Endothelial cell (in vitro differentiated cells): Measurements from ENCODE around the gene CYP46A1. TPM values are rescaled to one million over a fixed set of nuclear protein-coding genes. Genes with fewer than 3 reads are reported as not detected.
"Not testable (repeated sequence)": the region's sequence is repeated elsewhere in the genome, so short reads cannot be mapped to it uniquely, and the experiment has no call there.

Source experiments
- DNase-seq: peaks from one replicate; pipeline ENCODE4 v3.0.0; 2021; ENCODE audit warnings: low spot score
- H3K27ac Mint-ChIP-seq: one replicate; pipeline ENCODE4 v1.8.0; 2021; ENCODE audit warnings: mixed read lengths, inconsistent platforms; ENCODE audit not compliant: unreplicated experiment
- H3K27me3 Mint-ChIP-seq: one replicate; pipeline ENCODE4 v1.8.0; 2021; ENCODE audit warnings: mild to moderate bottlenecking, moderate library complexity, mixed read lengths, inconsistent platforms; ENCODE audit not compliant: unreplicated experiment
- H3K36me3 Mint-ChIP-seq: one replicate; pipeline ENCODE4 v1.8.0; 2021; ENCODE audit warnings: mild to moderate bottlenecking, low read depth, mixed read lengths, inconsistent platforms; ENCODE audit not compliant: unreplicated experiment
- H3K4me1 Mint-ChIP-seq: one replicate; pipeline ENCODE4 v1.8.0; 2021; ENCODE audit warnings: mild to moderate bottlenecking, mixed read lengths, inconsistent platforms; ENCODE audit not compliant: unreplicated experiment
- H3K4me3 Mint-ChIP-seq: one replicate; pipeline ENCODE4 v1.8.0; 2021; ENCODE audit warnings: mild to moderate bottlenecking, mixed read lengths, inconsistent platforms; ENCODE audit not compliant: unreplicated experiment
- H3K9me3 Mint-ChIP-seq: one replicate; pipeline ENCODE4 v1.8.0; 2021; ENCODE audit warnings: mixed read lengths, inconsistent platforms; ENCODE audit not compliant: unreplicated experiment
- total RNA-seq: library from RNA; stranded (reverse); fragmentation: NEBNext Ultra II Directional; extraction: Animal tissue kit (Norgen Biotek cat#: 25700); gene quantifications from one replicate; pipeline ENCODE4 v1.2.1, GENCODE V29; 2021; ENCODE audit not compliant: unreplicated experiment
- TF ChIP-seq, protein P1 (sequence below): fragments of 200-600 bp; sonication (generic); IDR thresholded peaks from one replicate; pipeline ENCODE4 v1.5.0; 2021; ENCODE audit warnings: antibody characterized with exemption; ENCODE audit not compliant: unreplicated experiment

CYP46A1 gene
- total RNA-seq, 1 donor from 2014 or later: 5.2 TPM

DNA sequence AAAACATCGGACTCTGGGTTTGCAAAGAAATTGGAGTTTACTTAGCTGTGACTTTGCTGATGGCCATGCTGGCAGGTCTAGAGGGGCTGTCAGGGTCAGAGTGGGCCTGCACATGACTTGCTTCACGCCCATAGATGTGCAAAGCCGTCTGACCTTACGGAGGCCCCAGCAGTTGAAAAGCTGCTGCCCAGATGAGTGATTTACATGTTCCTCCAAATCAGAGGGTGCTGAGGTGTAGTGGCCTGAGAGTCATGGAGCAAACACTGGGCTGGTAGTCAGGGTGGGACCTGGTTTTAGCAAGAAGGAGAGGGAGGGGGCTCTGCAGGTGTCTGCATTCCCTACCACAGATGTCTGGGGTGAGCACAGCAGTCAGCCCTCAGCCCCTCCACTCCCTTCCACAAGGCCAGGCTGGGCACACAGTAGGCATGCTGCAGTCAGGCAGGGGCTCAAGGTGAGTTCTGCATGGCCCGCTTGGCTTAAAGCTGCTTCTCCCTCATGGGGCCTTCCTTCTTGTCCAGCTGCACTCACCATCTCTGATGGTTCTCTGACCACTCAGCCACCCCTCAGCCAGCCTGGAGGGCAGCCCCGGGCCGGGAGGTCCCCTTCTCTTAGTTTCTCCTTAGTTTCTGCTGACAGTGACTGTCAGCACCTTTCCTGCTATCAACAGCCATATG, 74.9 kb downstream of the CYP46A1 start:
- H3K9me3 Mint-ChIP-seq: peaks cover 4% of the 10 kb centered on the region
- peaks cover 3% of the 10 kb centered on the region for H3K27me3 Mint-ChIP-seq
- H3K27ac Mint-ChIP-seq: no peak overlapping the region
- DNase-seq: no peak
- H3K4me1 Mint-ChIP-seq: peaks cover 14% of the 10 kb centered on the region
- H3K4me3 Mint-ChIP-seq: no peak overlapping the region
- TF ChIP-seq, protein P1, sequence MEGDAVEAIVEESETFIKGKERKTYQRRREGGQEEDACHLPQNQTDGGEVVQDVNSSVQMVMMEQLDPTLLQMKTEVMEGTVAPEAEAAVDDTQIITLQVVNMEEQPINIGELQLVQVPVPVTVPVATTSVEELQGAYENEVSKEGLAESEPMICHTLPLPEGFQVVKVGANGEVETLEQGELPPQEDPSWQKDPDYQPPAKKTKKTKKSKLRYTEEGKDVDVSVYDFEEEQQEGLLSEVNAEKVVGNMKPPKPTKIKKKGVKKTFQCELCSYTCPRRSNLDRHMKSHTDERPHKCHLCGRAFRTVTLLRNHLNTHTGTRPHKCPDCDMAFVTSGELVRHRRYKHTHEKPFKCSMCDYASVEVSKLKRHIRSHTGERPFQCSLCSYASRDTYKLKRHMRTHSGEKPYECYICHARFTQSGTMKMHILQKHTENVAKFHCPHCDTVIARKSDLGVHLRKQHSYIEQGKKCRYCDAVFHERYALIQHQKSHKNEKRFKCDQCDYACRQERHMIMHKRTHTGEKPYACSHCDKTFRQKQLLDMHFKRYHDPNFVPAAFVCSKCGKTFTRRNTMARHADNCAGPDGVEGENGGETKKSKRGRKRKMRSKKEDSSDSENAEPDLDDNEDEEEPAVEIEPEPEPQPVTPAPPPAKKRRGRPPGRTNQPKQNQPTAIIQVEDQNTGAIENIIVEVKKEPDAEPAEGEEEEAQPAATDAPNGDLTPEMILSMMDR: no peak
- H3K36me3 Mint-ChIP-seq: no peaks in the 10 kb centered on the region

DNA sequence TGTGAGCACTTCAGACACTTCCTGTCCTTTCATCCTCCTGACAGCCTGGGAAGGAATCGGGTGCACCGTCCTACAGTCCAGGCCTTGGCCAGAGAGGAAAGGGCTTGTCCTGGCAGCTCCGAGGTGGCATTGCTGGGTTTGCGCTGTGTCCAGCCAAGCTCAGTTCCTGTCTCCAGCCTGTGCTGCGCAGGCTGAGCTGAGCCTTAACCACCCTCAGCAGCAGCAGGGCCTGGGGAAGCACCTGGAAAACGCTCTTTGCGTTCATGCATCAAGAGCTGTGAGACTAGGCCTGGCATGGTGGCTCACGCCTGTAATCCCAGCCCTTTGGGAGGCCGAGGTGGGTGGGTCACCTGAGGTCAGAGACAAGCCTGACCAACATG, 75.4 kb downstream of the CYP46A1 start:
- Mint-ChIP-seq H3K36me3 (no peaks in the 10 kb centered on the region), H3K27me3 (peaks cover 5% of the 10 kb centered on the region), H3K9me3 (peaks cover 4% of the 10 kb centered on the region), H3K27ac (no peak overlapping the region), H3K4me3 (no peak overlapping the region), H3K4me1 (peaks cover 12% of the 10 kb centered on the region)
- no peak for DNase-seq
- TF ChIP-seq, protein P1: no peak

DNA sequence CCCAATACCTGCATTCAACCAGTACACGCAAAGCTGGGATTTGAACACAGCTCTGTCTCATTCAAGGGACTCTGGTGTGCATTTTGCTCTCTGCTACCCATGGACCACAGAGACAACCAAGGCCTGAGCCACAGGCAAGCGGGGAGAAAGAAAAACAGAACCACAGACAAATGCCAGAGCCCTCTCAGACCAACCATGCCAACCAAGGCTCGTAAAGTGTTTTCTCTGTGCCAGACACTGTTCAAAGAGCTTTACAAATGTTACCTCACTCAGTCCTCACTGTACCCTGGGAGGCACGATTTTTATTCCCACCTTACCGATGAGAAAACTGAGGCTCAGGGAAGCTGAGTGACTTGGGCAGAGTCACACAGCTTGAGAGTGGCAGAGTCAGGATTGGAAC, 76.7 kb downstream of the CYP46A1 start:
- Mint-ChIP-seq H3K27me3 (peaks cover 5% of the 10 kb centered on the region), H3K4me1 (peaks cover 12% of the 10 kb centered on the region), H3K9me3 (peaks cover 4% of the 10 kb centered on the region), H3K27ac (no peak overlapping the region), H3K4me3 (no peak overlapping the region), H3K36me3 (no peaks in the 10 kb centered on the region)
- TF ChIP-seq, protein P1: no peak
- DNase-seq: no peak

GRCh38 chr14:99762911-99763310, 78.8 kb downstream of the CYP46A1 start:
- H3K27ac Mint-ChIP-seq, H3K36me3 Mint-ChIP-seq, H3K27me3 Mint-ChIP-seq, DNase-seq, H3K4me3 Mint-ChIP-seq, H3K9me3 Mint-ChIP-seq: not testable (repeated sequence)
- peaks cover 12% of the 10 kb centered on the region for H3K4me1 Mint-ChIP-seq

DNA sequence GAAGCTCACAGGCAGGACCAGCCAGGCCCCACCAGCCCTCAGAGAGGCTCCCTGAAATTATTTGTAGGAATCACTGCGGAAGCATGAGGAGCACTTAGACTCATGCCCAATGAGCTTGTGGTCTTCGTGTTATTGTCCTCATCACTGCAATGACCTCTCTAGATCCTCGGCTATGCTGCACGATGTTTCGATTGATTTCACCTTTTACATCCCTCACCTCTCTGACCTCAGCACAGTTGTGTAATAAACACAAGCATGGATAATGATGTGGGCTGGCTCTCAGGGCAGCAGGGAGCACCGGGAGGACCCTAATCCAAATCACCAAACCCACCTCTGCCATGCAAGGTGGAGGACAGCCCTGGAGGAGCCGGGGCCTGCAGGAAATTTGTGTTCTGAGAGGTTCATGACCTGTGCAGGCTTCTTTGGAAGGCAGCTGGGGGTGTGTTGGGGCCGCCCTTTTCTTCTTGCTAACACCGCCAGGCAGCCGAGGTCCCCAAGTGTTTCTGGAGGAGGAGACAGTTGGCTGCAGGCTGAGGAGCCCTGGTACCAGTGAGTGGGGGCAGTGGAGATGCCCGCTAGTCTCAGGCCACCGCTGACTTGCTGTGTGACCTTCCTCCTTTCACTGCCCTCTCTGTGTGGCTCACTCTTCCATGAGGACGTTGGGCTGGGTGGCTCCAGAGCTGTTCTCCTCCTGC, 79.6 kb downstream of the CYP46A1 start:
- no peak for DNase-seq
- no peaks in the 10 kb centered on the region for H3K36me3 Mint-ChIP-seq
- H3K4me1 Mint-ChIP-seq: peaks cover 12% of the 10 kb centered on the region
- H3K27me3 Mint-ChIP-seq: peaks cover 7% of the 10 kb centered on the region
- TF ChIP-seq, protein P1: no peak
- H3K27ac Mint-ChIP-seq: no peak overlapping the region
- no peak overlapping the region for H3K4me3 Mint-ChIP-seq
- H3K9me3 Mint-ChIP-seq: peaks cover 4% of the 10 kb centered on the region
